ENCODE results near the gene TXLNB.

Gene TXLNB
- 1.4 to 1.7 (median 1.4) reads per million in 3 donors for total RNA-seq

DNA sequence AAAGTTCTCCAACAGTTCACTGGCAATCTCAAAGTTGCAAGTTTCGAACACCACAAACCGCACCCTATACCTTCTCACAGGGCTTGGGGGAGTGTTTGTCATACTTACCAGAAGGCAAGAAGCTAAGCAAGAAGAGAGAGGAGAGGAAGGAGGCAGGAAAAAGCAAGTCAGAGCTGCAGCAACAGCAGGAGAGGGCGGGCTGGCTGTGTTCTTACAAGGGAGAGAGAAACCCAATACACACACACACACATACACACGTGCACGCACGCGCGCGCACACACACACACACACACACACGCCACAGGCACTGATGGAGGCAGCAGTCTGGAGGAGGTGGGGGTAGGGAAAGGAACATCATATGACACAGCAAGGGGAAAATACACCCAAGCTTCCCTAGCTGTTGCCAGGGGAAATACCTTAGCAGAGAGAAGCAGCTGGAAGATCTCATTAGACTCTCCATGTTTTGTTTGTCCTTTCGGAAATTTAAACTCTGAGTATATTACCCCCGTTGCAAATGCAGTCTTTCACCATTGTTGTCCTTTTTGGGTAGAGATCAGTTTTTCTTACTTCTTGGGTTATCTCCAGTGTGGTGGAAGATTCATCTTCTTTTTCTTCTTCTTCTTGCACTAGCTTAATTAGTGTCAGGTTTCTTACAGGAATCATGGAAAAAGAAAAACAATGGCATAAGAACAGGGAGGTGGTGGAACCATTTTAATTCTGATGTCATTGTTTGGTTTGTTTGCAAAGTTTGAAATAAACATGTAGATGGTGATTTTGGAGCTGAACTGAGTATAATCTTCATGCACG is at the start of gene TXLNB:
Gene TXLNB (minus strand): TSS at position 186 of the 807 bp plus-strand sequence. CDS start 3,099 bp downstream, outside the sequence.
- no peaks in the 10 kb centered on the region for H3K27me3 ChIP-seq (replicated peaks; ENCODE audit: control insufficient read depth, insufficient read depth, low read length, poor library complexity, severe bottlenecking)
- DNase-seq: peak; percentile 50 to 65 (median 55)
- H3K4me1 ChIP-seq (ENCODE audit: control insufficient read depth, insufficient read depth, low read length, poor library complexity, severe bottlenecking): peaks cover 40% of the 10 kb centered on the region
- H3K4me3 ChIP-seq (ENCODE audit: insufficient read depth, low read depth, low read length, poor library complexity, severe bottlenecking): peak within 1 kb of the TSS; percentile 17
- H3K27ac ChIP-seq (ENCODE audit: insufficient read depth, low read length, poor library complexity, severe bottlenecking): peak within 1 kb of the TSS; percentile 71
- no peaks in the 10 kb centered on the region for H3K9me3 ChIP-seq (ENCODE audit: control insufficient read depth, low read length)
- H3K36me3 ChIP-seq (ENCODE audit: control insufficient read depth, insufficient read depth, low read length): no peaks in the 10 kb centered on the region

DNA sequence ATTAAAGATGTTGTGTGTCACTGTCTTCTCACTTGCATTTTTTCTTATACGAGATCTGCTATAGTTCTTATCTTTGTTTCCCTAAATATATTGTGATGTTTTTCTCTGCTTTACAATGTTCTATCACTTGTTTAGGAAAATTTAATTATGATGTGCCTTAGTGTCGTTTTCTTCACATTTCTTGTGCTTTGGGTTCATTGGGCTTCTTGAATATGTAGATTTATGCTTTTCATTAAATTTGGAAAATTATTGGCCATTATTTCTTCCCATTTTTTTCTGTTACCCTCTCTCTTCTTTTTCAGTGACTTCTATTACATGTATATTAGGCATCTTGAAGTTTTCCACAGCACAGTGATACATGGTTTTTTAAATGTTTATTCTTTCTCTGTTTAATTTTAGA is 49.3 kb upstream of the TXLNB start:
- DNase-seq: no peak
- H3K27ac ChIP-seq (ENCODE audit: insufficient read depth, low read length, poor library complexity, severe bottlenecking): no peak overlapping the region
- no peak overlapping the region for H3K4me3 ChIP-seq (ENCODE audit: insufficient read depth, low read depth, low read length, poor library complexity, severe bottlenecking)
- no peaks in the 10 kb centered on the region for H3K27me3 ChIP-seq (replicated peaks; ENCODE audit: control insufficient read depth, insufficient read depth, low read length, poor library complexity, severe bottlenecking)
- no peaks in the 10 kb centered on the region for H3K9me3 ChIP-seq (ENCODE audit: control insufficient read depth, low read length)
- H3K4me1 ChIP-seq (ENCODE audit: control insufficient read depth, insufficient read depth, low read length, poor library complexity, severe bottlenecking): peaks cover 8% of the 10 kb centered on the region
- H3K36me3 ChIP-seq (ENCODE audit: control insufficient read depth, insufficient read depth, low read length): no peaks in the 10 kb centered on the region

DNA sequence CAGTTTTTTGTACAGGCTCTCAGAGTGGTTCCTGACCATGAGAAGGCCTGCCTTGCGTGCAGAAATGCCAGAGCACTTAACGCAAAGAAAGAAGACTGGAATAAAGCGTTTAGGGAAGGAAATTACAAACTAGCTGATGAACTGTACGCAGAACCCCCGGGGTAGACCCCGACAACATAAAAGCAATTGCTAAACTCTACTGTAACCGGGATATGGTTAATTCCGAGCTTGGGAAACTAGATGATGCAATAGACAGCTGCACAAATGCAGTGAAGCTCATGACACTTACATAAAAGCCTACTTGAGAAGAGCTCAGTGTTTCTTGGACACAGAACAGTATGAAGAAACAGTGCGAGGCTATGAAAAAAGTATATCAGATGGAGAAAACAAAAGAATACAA is 47.0 kb upstream of the TXLNB start:
- peaks cover 8% of the 10 kb centered on the region for H3K4me1 ChIP-seq (ENCODE audit: control insufficient read depth, insufficient read depth, low read length, poor library complexity, severe bottlenecking)
- H3K27me3 ChIP-seq (replicated peaks; ENCODE audit: control insufficient read depth, insufficient read depth, low read length, poor library complexity, severe bottlenecking): no peaks in the 10 kb centered on the region
- no peaks in the 10 kb centered on the region for H3K36me3 ChIP-seq (ENCODE audit: control insufficient read depth, insufficient read depth, low read length)
- no peaks in the 10 kb centered on the region for H3K9me3 ChIP-seq (ENCODE audit: control insufficient read depth, low read length)
- DNase-seq: no peak
- no peak overlapping the region for H3K27ac ChIP-seq (ENCODE audit: insufficient read depth, low read length, poor library complexity, severe bottlenecking)
- no peak overlapping the region for H3K4me3 ChIP-seq (ENCODE audit: insufficient read depth, low read depth, low read length, poor library complexity, severe bottlenecking)

DNA sequence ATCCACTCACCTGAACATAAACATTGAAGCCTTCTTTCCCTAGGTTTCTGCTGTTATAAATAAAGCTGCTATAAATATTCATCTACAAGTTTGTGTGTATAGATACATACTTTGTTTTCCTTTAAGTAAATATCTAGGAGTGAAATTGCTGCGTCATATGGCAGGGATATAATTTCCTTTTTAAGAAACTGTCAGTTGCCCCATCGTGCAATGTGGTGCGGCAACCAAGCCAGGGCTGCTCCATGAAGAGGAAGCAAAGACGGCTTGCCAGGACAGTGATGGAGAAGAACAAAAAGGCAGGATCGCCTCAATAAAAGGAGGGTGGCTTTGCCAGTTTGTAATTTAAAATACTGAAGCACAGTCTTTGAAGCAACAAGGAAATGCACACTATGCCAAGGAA is 46.0 kb upstream of the TXLNB start:
- H3K36me3 ChIP-seq (ENCODE audit: control insufficient read depth, insufficient read depth, low read length): no peaks in the 10 kb centered on the region
- H3K9me3 ChIP-seq (ENCODE audit: control insufficient read depth, low read length): no peaks in the 10 kb centered on the region
- H3K27me3 ChIP-seq (replicated peaks; ENCODE audit: control insufficient read depth, insufficient read depth, low read length, poor library complexity, severe bottlenecking): no peaks in the 10 kb centered on the region
- DNase-seq: no peak
- H3K4me1 ChIP-seq (ENCODE audit: control insufficient read depth, insufficient read depth, low read length, poor library complexity, severe bottlenecking): peaks cover 2% of the 10 kb centered on the region
- no peak overlapping the region for H3K27ac ChIP-seq (ENCODE audit: insufficient read depth, low read length, poor library complexity, severe bottlenecking)
- H3K4me3 ChIP-seq (ENCODE audit: insufficient read depth, low read depth, low read length, poor library complexity, severe bottlenecking): no peak overlapping the region

DNA sequence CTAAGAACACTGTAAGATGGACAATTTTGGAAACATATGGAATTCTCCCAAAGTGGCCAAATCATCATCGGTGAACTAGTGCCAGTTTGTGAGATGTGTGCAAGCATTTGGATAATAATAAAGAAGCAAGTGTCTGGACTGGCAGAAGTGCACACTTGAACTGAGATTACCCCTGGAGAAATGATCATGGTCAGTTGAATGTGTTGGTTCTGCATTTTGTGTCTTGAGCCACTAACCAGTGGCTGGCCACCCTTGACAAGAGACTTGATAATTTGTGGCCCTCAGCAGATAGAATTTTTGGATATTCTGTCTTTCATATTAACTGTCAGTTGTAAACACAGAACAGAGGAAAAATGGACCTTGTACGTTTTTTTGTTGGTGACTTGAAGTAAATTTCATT is 45.2 kb upstream of the TXLNB start:
- Histone ChIP-seq H3K36me3 (ENCODE audit: control insufficient read depth, insufficient read depth, low read length) (no peaks in the 10 kb centered on the region), H3K9me3 (ENCODE audit: control insufficient read depth, low read length) (no peaks in the 10 kb centered on the region), H3K4me3 (ENCODE audit: insufficient read depth, low read depth, low read length, poor library complexity, severe bottlenecking) (no peak overlapping the region), H3K4me1 (ENCODE audit: control insufficient read depth, insufficient read depth, low read length, poor library complexity, severe bottlenecking) (no peaks in the 10 kb centered on the region), H3K27ac (ENCODE audit: insufficient read depth, low read length, poor library complexity, severe bottlenecking) (no peak overlapping the region), H3K27me3 (replicated peaks; ENCODE audit: control insufficient read depth, insufficient read depth, low read length, poor library complexity, severe bottlenecking) (no peaks in the 10 kb centered on the region)
- no peak for DNase-seq

DNA sequence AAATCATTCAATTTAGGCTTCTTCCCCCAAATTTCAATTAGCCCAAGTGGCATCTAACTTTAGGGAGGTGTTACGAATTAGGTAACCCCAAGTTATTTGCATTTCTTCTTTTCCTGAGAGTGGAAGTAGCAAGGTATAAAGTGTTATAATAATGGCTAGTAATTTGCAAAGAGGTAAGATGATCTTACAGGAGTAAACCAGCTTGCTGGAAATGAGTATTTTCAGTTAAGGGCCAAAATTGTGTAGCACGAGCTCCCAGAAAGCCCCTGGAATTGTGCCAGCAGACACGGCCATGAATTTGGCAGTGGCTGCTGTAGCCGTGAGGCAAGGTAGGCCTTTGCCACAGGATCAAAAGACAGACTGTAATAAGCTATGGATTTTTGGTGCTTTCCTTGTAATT is 44.7 kb upstream of the TXLNB start:
- Histone ChIP-seq H3K4me1 (ENCODE audit: control insufficient read depth, insufficient read depth, low read length, poor library complexity, severe bottlenecking) (no peaks in the 10 kb centered on the region), H3K9me3 (ENCODE audit: control insufficient read depth, low read length) (no peaks in the 10 kb centered on the region), H3K27ac (ENCODE audit: insufficient read depth, low read length, poor library complexity, severe bottlenecking) (no peak overlapping the region), H3K36me3 (ENCODE audit: control insufficient read depth, insufficient read depth, low read length) (no peaks in the 10 kb centered on the region), H3K4me3 (ENCODE audit: insufficient read depth, low read depth, low read length, poor library complexity, severe bottlenecking) (no peak overlapping the region), H3K27me3 (replicated peaks; ENCODE audit: control insufficient read depth, insufficient read depth, low read length, poor library complexity, severe bottlenecking) (no peaks in the 10 kb centered on the region)
- DNase-seq: no peak

DNA sequence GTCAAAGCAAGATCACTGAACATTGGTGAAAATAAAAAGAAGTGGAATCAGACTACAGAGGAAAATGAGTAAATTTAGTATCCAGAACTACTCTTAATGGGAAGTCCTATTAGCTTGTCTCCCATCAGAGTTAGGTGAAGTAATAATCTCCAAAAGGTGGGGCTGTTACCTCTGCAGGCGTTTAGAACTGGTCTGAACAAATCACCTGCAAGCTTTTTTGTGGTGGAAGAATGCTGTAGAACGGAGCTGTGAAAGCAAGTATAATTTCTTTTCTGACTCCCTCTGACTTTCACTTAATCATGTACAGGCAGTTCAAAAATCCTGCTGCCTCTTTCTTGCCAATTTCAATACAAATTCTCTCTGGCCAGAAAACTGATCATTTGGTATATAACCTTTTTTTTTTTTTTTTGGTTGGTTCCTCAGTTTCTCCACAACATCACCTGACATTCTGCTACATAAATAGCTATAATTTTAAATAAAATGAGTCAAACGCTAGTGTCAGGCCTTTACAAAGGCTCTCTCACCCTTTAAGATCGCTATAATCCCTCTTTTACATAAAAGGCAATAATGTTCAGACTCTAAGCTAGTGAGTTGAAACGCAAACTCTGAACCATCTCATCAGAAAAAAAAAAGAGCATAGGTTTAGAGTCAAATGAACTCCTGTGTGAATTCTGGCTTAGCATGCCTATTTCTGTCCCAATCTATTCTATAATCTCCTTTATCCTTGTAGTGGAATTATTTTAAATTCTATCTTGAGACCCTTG is 43.8 kb upstream of the TXLNB start:
- Histone ChIP-seq H3K27ac (ENCODE audit: insufficient read depth, low read length, poor library complexity, severe bottlenecking) (no peak overlapping the region), H3K4me3 (ENCODE audit: insufficient read depth, low read depth, low read length, poor library complexity, severe bottlenecking) (no peak overlapping the region), H3K4me1 (ENCODE audit: control insufficient read depth, insufficient read depth, low read length, poor library complexity, severe bottlenecking) (no peaks in the 10 kb centered on the region), H3K36me3 (ENCODE audit: control insufficient read depth, insufficient read depth, low read length) (no peaks in the 10 kb centered on the region), H3K9me3 (ENCODE audit: control insufficient read depth, low read length) (no peaks in the 10 kb centered on the region), H3K27me3 (replicated peaks; ENCODE audit: control insufficient read depth, insufficient read depth, low read length, poor library complexity, severe bottlenecking) (no peaks in the 10 kb centered on the region)
- DNase-seq: no peak

DNA sequence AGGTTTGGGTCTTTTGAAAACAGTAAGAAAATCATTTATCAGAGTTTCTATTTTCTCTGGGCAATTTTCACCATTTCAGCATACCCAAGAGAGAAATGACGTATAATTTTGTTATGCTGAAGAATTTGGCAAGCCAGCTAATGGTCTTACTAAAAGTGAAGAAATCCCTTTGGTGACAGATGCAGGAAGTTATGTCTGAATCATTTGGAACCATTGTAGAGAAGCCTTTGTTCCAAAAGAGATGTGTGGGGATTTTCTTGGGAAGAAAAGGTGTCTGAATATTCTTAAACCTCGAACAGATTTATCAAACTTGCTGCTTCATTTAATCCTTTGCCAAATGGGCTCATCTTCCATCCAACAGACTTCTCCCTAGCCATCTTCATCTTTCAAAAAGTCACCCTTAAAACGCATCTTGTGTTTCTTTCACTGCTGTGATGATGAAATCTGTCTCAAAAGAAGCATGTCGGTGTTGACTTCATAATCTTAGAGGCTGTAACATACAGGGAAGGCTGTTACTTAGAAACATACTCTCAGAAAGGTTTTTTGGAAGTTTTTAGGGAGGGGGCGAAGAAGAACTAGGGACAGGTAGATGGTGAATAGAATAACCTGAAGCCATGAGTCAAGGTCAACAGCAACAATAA is 43.1 kb upstream of the TXLNB start:
- Histone ChIP-seq H3K27ac (ENCODE audit: insufficient read depth, low read length, poor library complexity, severe bottlenecking) (no peak overlapping the region), H3K9me3 (ENCODE audit: control insufficient read depth, low read length) (no peaks in the 10 kb centered on the region), H3K27me3 (replicated peaks; ENCODE audit: control insufficient read depth, insufficient read depth, low read length, poor library complexity, severe bottlenecking) (no peaks in the 10 kb centered on the region), H3K4me1 (ENCODE audit: control insufficient read depth, insufficient read depth, low read length, poor library complexity, severe bottlenecking) (no peaks in the 10 kb centered on the region), H3K4me3 (ENCODE audit: insufficient read depth, low read depth, low read length, poor library complexity, severe bottlenecking) (no peak overlapping the region), H3K36me3 (ENCODE audit: control insufficient read depth, insufficient read depth, low read length) (no peaks in the 10 kb centered on the region)
- DNase-seq: no peak

DNA sequence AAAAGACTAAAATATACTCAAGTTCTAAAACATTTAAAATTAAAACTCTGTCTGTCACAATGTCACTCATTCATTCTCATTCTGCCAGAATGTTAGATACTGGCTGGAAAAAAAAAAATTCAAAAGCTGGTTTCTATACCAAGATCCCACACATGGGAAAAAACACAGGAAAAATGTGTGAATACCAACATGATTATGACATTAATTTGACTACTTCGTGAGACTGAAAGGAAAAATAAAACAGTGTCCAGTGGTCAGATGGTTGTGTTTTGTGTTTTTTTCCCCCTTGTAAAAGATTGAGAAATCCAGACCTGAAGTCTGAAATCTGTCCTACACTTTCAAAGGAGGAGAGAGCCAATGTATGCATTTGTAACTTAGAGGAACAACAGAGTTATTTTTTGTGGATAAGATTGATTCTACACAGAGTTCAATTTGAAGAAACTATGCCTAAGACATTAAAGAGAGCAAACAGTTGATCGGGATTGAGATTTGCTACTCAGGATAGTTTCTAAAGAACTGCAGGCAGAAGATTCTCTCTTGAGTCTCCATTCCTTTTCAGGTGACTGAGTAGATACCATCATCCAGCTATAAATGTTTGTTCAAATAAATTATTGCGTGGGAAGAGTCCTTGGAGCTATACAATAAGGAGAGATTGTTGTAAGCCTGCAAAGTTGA is 39.2 kb upstream of the TXLNB start:
- Histone ChIP-seq H3K4me3 (ENCODE audit: insufficient read depth, low read depth, low read length, poor library complexity, severe bottlenecking) (no peak overlapping the region), H3K36me3 (ENCODE audit: control insufficient read depth, insufficient read depth, low read length) (no peaks in the 10 kb centered on the region), H3K4me1 (ENCODE audit: control insufficient read depth, insufficient read depth, low read length, poor library complexity, severe bottlenecking) (no peaks in the 10 kb centered on the region), H3K27ac (ENCODE audit: insufficient read depth, low read length, poor library complexity, severe bottlenecking) (no peak overlapping the region), H3K27me3 (replicated peaks; ENCODE audit: control insufficient read depth, insufficient read depth, low read length, poor library complexity, severe bottlenecking) (no peaks in the 10 kb centered on the region), H3K9me3 (ENCODE audit: control insufficient read depth, low read length) (no peaks in the 10 kb centered on the region)
- DNase-seq: no peak
